Measurements from ENCODE around the gene GPR132. TPM values are rescaled to one million over a fixed set of nuclear protein-coding genes. Genes with fewer than 3 reads are reported as not detected.

GPR132 gene
- total and polyA plus RNA-seq, 2 of the 8 experiments (the other 6 are each of a cell fraction or from before 2014, with no cell fraction given), result 0.11 TPM; not detected in 1

DNA sequence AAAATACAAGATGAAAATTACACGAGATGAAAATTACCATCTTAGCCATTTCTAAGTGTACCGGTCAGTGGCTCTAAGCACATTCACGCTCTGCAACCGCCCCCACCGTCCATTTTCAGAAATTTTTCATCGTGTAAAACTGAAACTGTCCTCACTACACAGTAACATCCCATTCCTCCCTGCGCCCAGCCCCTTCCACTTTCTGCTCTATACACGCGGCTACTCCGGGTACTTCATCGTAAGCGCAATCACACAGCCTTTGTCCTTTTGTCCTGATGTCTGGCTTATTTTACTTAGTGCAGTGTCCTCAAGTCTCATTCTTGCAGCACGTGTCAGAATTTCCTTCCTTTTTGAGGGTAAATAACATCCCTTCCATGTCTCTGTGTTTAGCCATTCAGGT, 3.6 kb upstream of the GPR132 start (continued):
- no peak for TF ChIP-seq TEAD4 (IDR thresholded peaks at IDR 0.05; ENCODE audit: low read depth, low read length)

DNA sequence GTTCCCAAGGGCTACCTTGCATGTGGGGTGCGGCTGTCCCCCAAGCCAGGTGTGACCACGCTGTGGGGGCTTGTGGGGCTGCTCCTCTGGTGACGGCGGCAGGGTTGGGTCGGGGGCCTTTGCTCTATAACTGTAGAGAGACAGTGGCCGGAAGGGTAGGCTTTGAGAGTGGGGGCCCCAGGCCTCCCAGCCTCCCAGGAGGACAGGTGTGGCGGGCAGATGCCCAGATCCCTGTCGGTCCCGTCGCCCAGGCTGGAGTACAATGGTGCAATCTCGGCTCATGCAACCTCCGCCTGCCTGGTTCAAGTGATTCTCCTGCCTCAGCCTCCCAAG, 2.7 kb upstream of the GPR132 start:
- H3K9me3 ChIP-seq (ENCODE audit: insufficient read depth in 2 of 2, low read depth in 1 of 2, low read length in 1 of 2), result no peaks in the 10 kb centered on the region
- no peak overlapping the region for H2BK120ac ChIP-seq (replicated peaks; ENCODE audit: low read depth, low read length)
- DNase-seq (ENCODE audit: low read depth in 1 of 2, low spot score in 2 of 2) (no peak), FAIRE-seq (no peak)
- no peak overlapping the region for H2AFZ ChIP-seq (ENCODE audit: low read length)
- POLR2A ChIA-PET (ENCODE audit: partially characterized antibody), result no interaction called here
- CTCF ChIA-PET (ENCODE audit: partially characterized antibody), result interaction anchor here (1.4 to 2.0 kb wide), 3 partner anchors 16 to 23 kb away, joined by 3 to 8 read pairs (median 3); no protein-coding TSS in a partner anchor
- H3K79me1 ChIP-seq (ENCODE audit: low read depth, low read length), result no peaks in the 10 kb centered on the region
- H2AK5ac ChIP-seq (ENCODE audit: low read depth, low read length), result no peak overlapping the region
- H3K4me1 ChIP-seq (replicated peaks in 1 of 4; ENCODE audit: control insufficient read depth in 3 of 4, insufficient read depth in 4 of 4, low read length in 3 of 4), result no peaks in the 10 kb centered on the region; a peak in 2 of 7 replicates
- H3K18ac ChIP-seq (ENCODE audit: extremely low read depth, low read length), result no peak overlapping the region
- H4K20me1 ChIP-seq (replicated peaks in 1 of 2; ENCODE audit: control insufficient read depth in 1 of 2, insufficient read depth in 2 of 2, low read length in 2 of 2), result no peaks in the 10 kb centered on the region
- no peaks in the 10 kb centered on the region for H3K36me3 ChIP-seq (ENCODE audit: control insufficient read depth in 2 of 4, insufficient read depth in 4 of 4, low read length in 3 of 4)
- H2BK15ac ChIP-seq (ENCODE audit: low read length), result no peak overlapping the region
- H3K4me2 ChIP-seq (ENCODE audit: insufficient read depth in 1 of 2, low read depth in 2 of 2, low read length in 2 of 2), result no peak overlapping the region
- no peak overlapping the region for H2BK12ac ChIP-seq (ENCODE audit: low read depth, low read length)
- no peak overlapping the region for H3K4me3 ChIP-seq (ENCODE audit: extremely low read depth in 1 of 4, insufficient read depth in 2 of 4, low read depth in 3 of 4, low read length in 4 of 4)
- 98% methylated on average over 8 of the region's 12 CpGs; no CpG with 5 or more reads in 1 of the 2 experiments for WGBS, 2 experiments (ENCODE audit: extremely low coverage in 1 of 2, insufficient coverage in 1 of 2, insufficient read length in 1 of 2, insufficient replicate concordance in 2 of 2, low coverage in 1 of 2, low lambda C conversion rate in 2 of 2, missing lambda C conversion rate in 1 of 2)
- H4K91ac ChIP-seq (replicated peaks; ENCODE audit: insufficient read length, low read length), result no peak overlapping the region
- H3K27me3 ChIP-seq (replicated peaks in 1 of 4; ENCODE audit: control insufficient read depth in 3 of 4, extremely low read depth in 1 of 4, insufficient read depth in 3 of 4, low read length in 3 of 4), result no peaks in the 10 kb centered on the region
- no peak overlapping the region for H4K5ac ChIP-seq (ENCODE audit: insufficient read length, low read depth, low read length)
- no peak overlapping the region for H3K14ac ChIP-seq (ENCODE audit: insufficient read length)
- H3K27ac ChIP-seq (ENCODE audit: low read depth, low read length), result no peak overlapping the region
- no peak overlapping the region for H2BK5ac ChIP-seq (ENCODE audit: low read depth, low read length)
- no peak overlapping the region for H4K8ac ChIP-seq (ENCODE audit: extremely low read depth, insufficient read depth, low read length)
- no peaks in the 10 kb centered on the region for H3K23me2 ChIP-seq (ENCODE audit: low read depth, low read length)
- H3K56ac ChIP-seq (replicated peaks; ENCODE audit: insufficient read length, low read depth, low read length), result no peak overlapping the region
- H3K23ac ChIP-seq (ENCODE audit: insufficient read length), result no peak overlapping the region
- H2BK20ac ChIP-seq (ENCODE audit: low read length), result no peak overlapping the region
- no peak overlapping the region for H3K9ac ChIP-seq (replicated peaks in 1 of 4; ENCODE audit: extremely low read depth in 1 of 4, low read depth in 3 of 4, low read length in 3 of 4)
- H3K4ac ChIP-seq (replicated peaks; ENCODE audit: insufficient read length, low read depth, low read length), result no peak overlapping the region
- H3K79me2 ChIP-seq (ENCODE audit: control insufficient read depth in 1 of 2, insufficient read depth in 2 of 2, low read length in 2 of 2), result no peaks in the 10 kb centered on the region
- TF ChIP-seq, protein P1, sequence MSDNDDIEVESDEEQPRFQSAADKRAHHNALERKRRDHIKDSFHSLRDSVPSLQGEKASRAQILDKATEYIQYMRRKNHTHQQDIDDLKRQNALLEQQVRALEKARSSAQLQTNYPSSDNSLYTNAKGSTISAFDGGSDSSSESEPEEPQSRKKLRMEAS (IDR thresholded peaks at IDR 0.05), result no peak
- TF ChIP-seq SIN3A (conservative IDR thresholded peaks at IDR 0.05 in 1 of 2, IDR thresholded peaks at IDR 0.05 in 1 of 2; ENCODE audit: low read depth in 1 of 2, low read length in 2 of 2) (no peak), RXRA (IDR thresholded peaks at IDR 0.05; ENCODE audit: insufficient read depth, low read depth, low read length) (no peak), RBBP5 (IDR thresholded peaks at IDR 0.05; ENCODE audit: borderline replicate concordance, low read depth, low read length) (no peak), TEAD4 (IDR thresholded peaks at IDR 0.05; ENCODE audit: low read depth, low read length) (no peak), RNF2 (IDR thresholded peaks at IDR 0.05; ENCODE audit: borderline replicate concordance, low read depth, low read length, missing control alignments, poor library complexity, severe bottlenecking) (no peak), SRF (IDR thresholded peaks at IDR 0.05; ENCODE audit: low read depth, low read length) (no peak), ASH2L (IDR thresholded peaks at IDR 0.05; ENCODE audit: low read length) (no peak)
- TF ChIP-seq, protein P2, sequence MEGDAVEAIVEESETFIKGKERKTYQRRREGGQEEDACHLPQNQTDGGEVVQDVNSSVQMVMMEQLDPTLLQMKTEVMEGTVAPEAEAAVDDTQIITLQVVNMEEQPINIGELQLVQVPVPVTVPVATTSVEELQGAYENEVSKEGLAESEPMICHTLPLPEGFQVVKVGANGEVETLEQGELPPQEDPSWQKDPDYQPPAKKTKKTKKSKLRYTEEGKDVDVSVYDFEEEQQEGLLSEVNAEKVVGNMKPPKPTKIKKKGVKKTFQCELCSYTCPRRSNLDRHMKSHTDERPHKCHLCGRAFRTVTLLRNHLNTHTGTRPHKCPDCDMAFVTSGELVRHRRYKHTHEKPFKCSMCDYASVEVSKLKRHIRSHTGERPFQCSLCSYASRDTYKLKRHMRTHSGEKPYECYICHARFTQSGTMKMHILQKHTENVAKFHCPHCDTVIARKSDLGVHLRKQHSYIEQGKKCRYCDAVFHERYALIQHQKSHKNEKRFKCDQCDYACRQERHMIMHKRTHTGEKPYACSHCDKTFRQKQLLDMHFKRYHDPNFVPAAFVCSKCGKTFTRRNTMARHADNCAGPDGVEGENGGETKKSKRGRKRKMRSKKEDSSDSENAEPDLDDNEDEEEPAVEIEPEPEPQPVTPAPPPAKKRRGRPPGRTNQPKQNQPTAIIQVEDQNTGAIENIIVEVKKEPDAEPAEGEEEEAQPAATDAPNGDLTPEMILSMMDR (IDR thresholded peaks at IDR 0.05; ENCODE audit: control extremely low read depth in 1 of 3, insufficient read depth in 1 of 3, low read depth in 1 of 3, low read length in 3 of 3), result no peak

All from H1 (cell line).